ENCODE measurements around the gene LBP.
"Not testable (repeated sequence)": the region's sequence is repeated elsewhere in the genome, so short reads cannot be mapped to it uniquely, and the experiment has no call there.

Gene LBP

DNA sequence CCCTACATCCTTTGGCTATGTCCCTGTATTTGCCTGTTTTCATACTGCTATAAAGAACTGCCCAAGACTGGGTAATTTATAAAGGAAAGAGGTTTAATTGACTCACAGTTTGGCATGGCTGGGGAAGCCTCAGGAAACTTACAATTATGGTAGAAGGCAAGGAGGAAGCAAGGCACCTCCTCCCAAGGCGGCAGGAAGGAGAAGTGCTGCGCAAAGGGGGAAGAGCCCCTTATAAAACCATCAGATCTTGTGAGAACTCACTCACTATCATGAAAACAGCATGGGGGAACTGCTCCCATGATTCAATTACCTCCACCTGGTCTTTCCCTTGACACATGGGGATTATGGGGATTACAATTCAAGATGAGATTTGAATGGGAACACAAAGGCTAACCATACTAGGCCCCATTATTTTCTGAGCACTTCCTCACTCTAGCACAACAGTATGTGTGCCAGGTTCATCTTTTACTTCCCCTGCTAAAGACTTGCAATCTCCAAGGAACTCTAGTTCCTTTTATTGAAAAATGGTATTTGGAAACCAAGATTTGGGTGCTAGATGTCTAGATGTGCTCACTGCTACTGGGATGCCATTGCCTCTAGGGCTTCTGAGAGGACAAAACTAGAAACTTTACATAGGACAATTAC lies 49.6 kb downstream of the LBP start:
- DNase-seq (ENCODE audit: low spot score): not testable (repeated sequence)

DNA sequence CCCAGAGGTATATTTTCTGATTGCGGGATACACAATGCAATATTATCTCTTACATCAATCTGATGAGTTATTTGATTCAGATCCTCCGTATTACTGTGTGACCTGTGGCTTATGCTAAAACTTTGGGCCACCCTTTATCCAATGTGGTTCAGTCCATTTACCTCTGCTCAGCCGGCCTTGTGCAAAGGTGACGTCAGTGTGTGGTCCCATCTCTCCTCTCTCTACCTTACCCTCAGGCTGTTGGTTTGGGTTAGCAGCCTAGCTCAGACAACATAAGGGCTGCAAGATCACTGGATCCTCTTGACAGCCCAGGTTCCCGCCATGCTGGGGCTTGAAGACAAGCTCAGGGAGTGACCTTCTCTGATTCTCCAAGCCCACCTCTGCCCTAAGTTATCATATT lies 55.8 kb downstream of the LBP start:
- DNase-seq (ENCODE audit: low spot score): no peak

DNA sequence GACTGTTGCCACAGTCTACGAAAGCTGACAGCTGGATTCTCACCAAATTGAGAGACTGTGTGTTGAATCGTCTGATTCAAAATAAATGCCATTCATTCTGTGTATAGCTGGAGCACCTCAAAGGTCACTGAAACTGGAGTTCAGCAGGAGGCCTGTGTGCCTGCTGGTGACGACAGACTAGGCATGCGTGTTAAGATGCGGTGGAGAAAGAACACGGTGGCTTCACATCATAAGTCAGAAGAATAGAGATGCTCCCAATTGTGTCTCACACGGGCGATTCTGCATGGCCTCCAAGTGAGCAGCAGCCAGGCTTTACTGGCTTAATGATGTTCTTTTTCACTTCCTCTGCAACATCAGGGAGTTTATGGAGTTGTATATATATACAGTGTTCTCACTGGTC lies 56.5 kb downstream of the LBP start:
- no peak for DNase-seq (ENCODE audit: low spot score)

DNA sequence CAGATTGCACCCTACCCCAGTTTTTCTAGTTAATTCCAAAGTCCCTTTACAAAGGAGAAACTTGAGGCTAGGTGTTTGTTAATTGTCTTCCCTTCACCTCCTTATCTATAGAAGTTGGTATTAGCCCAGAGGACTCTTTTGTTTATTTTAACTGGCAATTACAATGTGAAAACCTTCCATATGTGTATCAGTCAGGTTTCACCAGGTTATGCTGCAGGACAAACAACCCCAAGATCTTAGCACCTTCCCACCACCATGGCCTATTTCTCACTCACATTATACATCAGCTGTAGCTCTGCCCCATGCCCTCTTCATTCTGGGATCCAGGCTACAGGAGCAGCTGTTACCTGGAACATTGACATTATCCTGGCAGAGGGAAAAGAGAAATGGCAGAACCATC lies 57.7 kb downstream of the LBP start:
- no peak for DNase-seq (ENCODE audit: low spot score)

DNA sequence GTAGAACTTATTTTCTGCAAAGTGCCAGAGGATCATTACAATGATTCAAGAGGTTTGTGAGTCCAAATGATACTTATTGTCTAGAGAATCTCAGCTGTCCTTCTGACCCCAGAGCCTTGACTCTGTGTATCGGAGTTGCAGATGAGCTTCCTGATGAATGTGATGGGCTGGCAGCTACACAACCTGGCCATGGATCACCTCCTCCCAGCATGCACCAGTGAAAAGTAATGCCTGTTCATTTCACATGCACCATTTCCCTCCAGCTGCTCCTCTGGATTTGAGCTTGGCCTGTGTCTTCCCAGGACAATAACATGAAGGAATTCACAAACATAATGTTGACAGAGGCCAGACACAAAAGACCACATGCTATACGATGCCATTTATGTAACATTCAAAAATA lies 58.9 kb downstream of the LBP start:
- no peak for DNase-seq (ENCODE audit: low spot score)

DNA sequence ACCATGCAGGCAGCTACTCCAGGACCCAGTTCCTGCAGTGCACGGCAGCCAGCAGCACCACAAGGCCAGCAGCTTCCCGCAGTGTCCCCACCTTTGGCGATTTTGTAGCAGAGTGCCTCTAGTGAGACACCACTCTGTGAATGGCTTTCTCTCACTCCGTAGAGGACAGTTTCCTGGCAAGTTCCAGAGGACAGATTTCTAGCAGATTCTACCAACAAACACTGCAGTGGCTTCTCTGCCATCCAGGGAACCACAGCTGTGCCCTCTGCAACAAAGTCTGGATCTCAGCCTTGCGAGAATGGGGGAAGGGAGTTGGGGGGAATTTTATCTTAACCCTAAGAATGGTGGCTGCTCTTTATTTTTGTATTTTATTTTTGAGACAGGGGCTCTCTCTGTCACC lies 60.2 kb downstream of the LBP start:
- no peak for DNase-seq (ENCODE audit: low spot score)

DNA sequence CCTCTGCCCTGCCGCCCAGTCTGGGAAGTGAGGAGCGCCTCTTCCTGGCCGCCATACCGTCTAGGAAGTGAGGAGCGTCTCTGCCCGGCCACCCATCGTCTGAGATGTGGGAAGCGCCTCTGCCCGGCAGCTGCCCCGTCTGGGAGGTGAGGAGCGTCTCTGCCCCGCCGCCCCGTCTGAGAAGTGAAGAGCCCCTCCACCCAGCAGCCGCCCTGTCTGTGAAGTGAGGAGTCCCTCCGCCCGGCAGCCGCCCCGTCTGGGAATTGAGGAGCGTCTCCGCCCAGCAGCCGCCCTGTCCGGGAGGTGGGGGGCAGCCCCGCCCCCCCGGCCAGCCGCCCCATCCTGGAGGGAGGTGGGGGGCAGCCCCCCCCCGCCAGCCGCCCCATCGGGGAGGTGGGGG lies 61.0 kb downstream of the LBP start:
- no peak for DNase-seq (ENCODE audit: low spot score)

DNA sequence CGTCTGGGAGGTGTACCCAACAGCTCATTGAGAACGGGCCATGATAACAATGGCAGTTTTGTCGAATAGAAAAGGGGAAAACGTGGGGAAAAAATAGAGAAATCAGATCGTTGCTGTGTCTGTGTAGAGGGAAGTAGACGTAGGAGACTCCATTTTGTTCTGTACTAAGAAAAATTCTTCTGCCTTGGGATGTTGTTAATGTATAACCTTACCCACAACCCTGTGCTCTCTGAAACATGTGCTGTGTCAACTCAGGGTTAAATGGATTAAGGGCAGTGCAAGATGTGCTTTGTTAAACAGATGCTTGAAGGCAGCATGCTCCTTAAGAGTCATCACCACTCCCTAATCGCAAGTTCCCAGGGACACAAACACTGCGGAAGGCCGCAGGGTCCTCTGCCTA lies 61.5 kb downstream of the LBP start:
- not testable (repeated sequence) for DNase-seq (ENCODE audit: low spot score)

DNA sequence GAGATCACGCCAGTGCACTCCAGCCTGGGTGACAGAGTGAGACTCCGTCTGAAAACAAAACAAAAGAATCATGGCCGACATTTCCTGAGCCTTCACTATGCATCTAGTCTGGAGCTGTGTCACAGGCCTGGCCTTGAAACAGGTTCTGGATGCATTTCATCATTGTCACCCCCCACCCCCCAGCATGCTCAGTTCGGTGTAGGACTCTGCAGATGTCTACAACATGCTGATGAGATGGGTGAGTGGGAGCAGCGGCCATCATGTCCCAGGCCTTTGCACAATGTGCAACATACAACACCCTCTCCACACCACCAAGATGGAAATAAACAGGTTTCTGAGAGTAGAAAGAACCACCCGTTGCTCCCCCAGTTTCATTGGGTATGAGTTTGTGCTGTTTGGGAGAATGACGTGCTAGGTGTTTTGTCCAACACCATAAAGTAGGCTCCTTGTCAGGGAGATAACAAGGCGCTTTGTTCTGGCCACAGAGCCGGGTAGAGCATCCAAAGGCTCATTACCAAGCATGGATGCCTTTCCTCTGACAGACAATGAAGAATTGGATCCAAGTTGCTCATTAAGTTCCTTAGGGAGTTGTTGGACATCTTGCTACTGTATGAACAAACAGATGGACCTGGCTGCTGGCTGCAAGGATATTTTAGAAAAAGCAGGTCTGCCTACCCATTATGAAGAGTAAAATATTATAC lies 66.7 kb downstream of the LBP start:
- no peak for DNase-seq (ENCODE audit: low spot score)

DNA sequence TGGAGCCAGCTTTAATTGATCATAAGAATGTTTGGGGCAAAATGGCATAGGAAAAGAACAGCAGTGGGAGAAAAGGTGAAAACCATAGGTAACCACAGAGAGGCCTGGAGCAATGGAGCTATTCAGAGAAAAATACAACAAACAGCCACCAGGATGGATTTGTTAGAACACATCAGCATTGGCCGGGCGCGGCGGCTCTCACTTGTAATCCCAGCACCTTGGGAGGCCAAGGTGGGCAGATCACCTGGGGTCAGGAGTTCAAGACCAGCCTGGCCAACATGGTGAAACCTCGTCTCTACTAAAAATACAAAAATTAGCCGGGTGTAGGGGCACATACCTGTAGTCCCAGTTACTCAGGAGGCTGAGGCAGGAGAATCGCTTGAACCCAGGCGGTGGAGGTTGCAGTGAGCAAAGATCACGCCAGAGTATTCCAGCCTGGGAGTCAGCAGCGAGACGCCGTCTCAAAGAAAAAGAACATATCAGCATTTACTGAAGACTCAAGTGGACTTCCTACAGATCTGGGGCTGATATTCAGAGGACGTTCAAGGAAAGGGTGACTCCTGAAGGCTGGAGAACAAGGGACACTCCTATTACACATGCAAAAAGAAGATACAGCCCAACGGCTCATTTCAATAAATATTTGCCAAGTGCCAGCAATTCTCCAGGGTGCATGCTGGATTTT lies 68.6 kb downstream of the LBP start:
- no peak for DNase-seq (ENCODE audit: low spot score)

DNA sequence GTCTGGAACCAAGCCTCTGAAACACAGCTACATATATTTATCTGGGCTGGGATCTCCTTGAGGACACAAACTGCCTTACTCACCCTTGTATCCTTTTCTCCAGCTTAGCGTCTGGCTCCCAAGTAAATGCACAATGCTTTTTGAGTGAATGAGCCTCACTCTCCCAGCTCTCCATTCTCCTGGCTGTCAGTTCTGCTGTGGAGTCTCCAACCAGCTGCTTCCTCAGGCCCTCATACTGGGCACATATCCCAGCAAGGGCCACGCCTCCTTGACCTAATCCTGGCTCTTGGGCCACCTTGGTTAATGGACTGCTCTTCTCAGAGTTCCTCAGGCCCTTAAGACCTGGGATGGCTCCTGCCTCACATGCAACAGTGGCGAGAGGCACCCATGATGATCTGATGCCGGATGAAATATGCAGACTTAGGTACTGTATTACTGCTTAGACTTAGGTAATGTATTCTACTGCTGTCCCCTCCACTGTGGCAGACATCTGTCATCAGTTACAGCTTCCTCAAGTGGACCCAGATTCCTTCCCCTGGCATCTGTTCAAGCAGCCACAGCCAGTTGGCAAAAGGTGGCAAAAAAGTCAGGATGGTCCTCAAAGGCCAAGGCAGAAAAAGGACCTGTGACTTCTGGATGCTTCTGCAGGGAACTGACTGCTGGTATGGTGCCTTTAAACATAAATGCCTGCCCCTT lies 72.4 kb downstream of the LBP start:
- peak; percentile 60 for DNase-seq (ENCODE audit: low spot score)

DNA sequence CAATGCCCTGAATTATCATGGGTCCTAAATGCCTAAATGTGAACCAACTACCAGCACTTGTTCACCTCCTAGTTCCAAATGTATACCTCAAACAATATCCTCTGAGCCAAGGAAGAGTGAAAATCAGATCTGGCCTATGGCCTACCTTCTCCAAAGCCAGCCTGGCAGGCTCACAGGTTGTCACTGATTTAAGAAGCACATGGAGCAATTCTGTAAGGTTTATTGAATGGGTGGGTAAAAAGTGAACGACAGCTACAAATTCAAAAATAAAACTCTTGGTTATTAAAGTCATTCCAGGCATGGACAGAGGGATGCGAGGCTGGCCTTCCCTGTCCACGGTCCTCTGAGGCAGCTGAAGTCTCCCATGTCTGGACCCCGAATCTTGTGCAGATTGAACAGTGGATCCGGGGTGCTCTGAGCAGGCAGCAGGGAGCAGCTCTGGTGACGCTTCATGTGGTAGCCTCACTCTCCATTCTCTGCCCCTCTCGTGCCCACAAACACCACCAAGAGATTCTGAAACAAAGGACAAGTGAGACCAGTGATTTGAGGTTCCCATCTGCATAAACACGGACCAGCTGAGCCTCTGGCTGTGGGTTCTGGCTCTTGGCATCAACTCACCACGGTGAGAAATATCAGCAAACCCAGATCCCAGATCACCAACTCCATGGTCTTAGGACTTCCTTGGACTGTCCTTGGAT lies 74.3 kb downstream of the LBP start:
- DNase-seq (ENCODE audit: low spot score): no peak

DNA sequence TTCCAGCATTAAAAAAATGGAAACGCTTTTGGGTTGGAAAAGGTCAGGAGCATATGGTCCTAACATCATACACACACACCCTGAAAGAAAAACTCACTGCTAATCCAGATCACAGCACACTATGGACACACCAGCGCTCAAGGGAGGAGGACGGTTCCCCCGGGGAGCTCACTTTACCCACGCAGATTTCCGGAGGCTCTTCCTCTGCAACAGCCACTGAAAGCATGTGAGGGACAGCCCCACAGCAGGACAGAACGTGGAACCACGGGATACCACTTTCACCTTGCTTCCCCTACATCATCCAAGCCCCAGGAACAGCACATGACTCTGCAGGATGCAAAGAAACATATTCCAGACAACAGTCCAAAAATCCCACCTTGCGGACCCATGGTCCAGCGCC lies 75.6 kb downstream of the LBP start:
- DNase-seq (ENCODE audit: low spot score): no peak

DNA sequence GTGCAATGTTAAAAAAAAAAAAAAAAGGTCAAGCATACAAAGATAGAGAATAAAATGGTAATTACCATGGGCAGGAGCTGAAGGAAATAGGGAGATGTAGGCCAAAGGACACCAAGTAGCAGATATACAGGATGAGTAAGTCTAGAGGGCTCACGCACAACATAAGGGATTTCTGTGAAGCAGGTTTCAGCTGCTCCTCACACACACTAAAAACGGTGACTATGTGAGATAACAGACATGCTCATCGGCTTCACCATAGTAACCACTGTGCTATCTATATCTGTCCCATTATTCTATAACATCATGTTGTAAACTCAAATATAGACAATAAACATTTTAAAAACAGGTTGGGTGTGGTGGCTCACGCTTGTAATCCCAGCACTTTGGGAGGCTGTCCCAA lies 77.3 kb downstream of the LBP start:
- no peak for DNase-seq (ENCODE audit: low spot score)

DNA sequence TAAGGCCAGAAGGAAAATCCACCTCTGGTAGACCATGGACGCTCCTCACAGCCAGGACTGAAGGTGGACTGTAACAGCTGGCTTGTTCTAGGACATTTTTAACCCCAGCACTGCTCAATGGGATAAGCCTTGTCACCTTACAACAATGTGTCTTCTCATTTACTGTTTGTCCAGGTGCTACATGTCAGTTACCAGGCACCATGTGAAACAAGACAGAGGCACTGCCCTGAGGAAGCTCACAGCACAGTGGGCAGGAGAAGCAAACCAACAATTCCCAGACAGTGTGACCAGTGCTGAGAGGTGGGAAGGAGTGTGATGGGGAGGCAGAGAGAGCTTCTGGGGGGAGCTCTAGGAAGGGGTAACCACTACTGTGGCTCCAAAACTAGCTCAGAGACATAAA lies 78.1 kb downstream of the LBP start:
- DNase-seq (ENCODE audit: low spot score): no peak

DNA sequence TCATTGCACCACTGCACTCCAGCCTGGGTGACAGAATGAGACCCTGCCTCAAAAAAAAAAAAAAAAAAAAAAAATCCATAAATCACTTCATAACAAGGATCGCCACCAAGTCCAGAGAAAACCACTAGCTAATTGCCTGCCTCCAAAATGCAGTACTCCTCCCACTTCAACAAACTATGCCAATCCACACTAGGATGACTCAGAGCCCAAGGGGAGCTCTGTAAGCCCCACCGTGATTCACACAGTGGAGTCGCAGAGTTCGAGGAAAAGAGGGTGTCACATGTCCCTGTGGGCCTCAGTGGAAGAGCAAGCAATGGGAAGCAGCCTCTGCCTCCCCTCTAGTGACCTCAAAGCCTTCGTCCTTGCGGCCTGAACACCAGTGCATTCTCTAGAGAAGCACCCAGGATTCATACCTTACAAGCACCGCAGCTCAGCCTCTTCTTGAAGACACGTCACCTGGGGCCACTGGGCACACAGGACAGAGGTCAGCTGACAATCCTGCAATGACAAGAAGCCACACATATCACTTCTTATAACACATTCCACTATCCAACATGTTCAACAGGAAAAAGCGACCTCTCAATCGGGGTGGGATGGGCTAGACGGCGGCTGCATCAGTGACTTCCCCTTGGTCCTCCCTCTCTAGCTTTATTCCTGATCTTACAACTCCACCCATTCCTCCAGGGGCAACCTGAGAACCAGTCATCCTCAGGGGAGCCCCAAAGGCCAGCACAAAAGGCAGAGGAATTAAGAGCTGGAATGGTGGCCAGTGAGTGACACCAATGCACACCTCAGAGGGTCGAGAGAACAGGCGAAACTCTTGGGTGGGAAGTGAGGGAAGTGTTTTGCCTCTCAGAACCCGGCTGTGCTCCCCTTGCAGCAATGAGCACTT lies 80.0 kb downstream of the LBP start:
- peak; percentile 93 for DNase-seq (ENCODE audit: low spot score)

Measured in AG08396 (cell line).